OCI-LY1 (cell line): ENCODE results near the gene S100A4.

Source experiments
- H2AFZ ChIP-seq: fragments of 200-600 bp; sonication (generic), shearing (Covaris generic); 2 replicates; pipeline ENCODE4 v1.6.0; 2014; ENCODE audit warnings: antibody characterized with exemption, mild to moderate bottlenecking, low read length
- H3F3A ChIP-seq: fragments of 200-600 bp; sonication (generic), shearing (Covaris generic); 2 replicates; pipeline ENCODE4 v1.6.0; 2014; ENCODE audit warnings: mild to moderate bottlenecking, antibody characterized with exemption, low read length, moderate library complexity; ENCODE audit not compliant: insufficient read depth
- H3K27ac ChIP-seq: fragments of 200-600 bp; sonication (generic); 2 replicates; pipeline ENCODE4 v1.5.1; 2014; ENCODE audit warnings: low read length, mixed run types, mild to moderate bottlenecking, low read depth; ENCODE audit not compliant: poor library complexity, severe bottlenecking
- H3K27me3 ChIP-seq: fragments of 200-600 bp; sonication (generic); 2 replicates; pipeline ENCODE4 v1.6.0; 2014; ENCODE audit warnings: antibody characterized with exemption, mild to moderate bottlenecking, low read length, moderate library complexity; ENCODE audit not compliant: insufficient read depth
- H3K36me3 ChIP-seq: fragments of 200-600 bp; sonication (generic); 2 replicates; pipeline ENCODE4 v1.6.1; 2014; ENCODE audit warnings: mild to moderate bottlenecking, antibody characterized with exemption, low read length, moderate library complexity, mixed read lengths; ENCODE audit not compliant: insufficient read depth
- H3K4me1 ChIP-seq: fragments of 200-600 bp; sonication (generic); 2 replicates; pipeline ENCODE4 v1.5.1; 2014; ENCODE audit warnings: mild to moderate bottlenecking, low read length, moderate library complexity; ENCODE audit not compliant: insufficient read depth, severe bottlenecking
- H3K4me2 ChIP-seq: fragments of 200-600 bp; sonication (generic), shearing (Covaris generic); 2 replicates; pipeline ENCODE4 v1.6.1; 2014; ENCODE audit warnings: low read length
- H3K4me3 ChIP-seq: fragments of 200-600 bp; sonication (generic); 2 replicates; pipeline ENCODE4 v1.5.1; 2014; ENCODE audit warnings: low read length, low read depth, mild to moderate bottlenecking, mixed read lengths; ENCODE audit not compliant: poor library complexity, severe bottlenecking
- H3K79me2 ChIP-seq: fragments of 200-600 bp; shearing (Covaris generic); 2 replicates; pipeline ENCODE4 v1.6.1; 2016; ENCODE audit warnings: mixed run types, low read length, mixed read lengths; ENCODE audit not compliant: insufficient read depth
- H3K9ac ChIP-seq: fragments of 200-600 bp; sonication (generic), shearing (Covaris generic); 2 replicates; pipeline ENCODE4 v1.6.1; 2014; ENCODE audit warnings: mild to moderate bottlenecking, low read length, mixed read lengths
- H3K9me2 ChIP-seq: fragments of 200-600 bp; sonication (generic), shearing (Covaris generic); 2 replicates; pipeline ENCODE4 v1.6.1; 2014; ENCODE audit warnings: low read depth, mild to moderate bottlenecking, low read length, mixed read lengths
- H3K9me3 ChIP-seq: fragments of 200-600 bp; shearing (Covaris generic); 2 replicates; pipeline ENCODE4 v1.6.1; 2014; ENCODE audit warnings: low read length, mixed read lengths
- H4K20me1 ChIP-seq: fragments of 200-600 bp; sonication (generic), shearing (Covaris generic); 2 replicates; pipeline ENCODE4 v1.6.0; 2016; ENCODE audit warnings: mild to moderate bottlenecking, low read length; ENCODE audit not compliant: insufficient read depth
- CTCF ChIP-seq: fragments of 200-600 bp; sonication (generic), shearing (Covaris generic); IDR thresholded peaks from 2 replicates; pipeline ENCODE4 v1.5.1; 2017; ENCODE audit warnings: mild to moderate bottlenecking, antibody characterized with exemption, low read length, moderate library complexity, mixed read lengths
- EZH2 ChIP-seq: fragments of 200-600 bp; sonication (generic), shearing (Covaris generic); IDR thresholded peaks from 2 replicates; pipeline ENCODE4 v1.8.0; 2017; ENCODE audit warnings: borderline replicate concordance, mixed run types, mild to moderate bottlenecking, antibody characterized with exemption, low read length, moderate library complexity, mixed read lengths

Gene S100A4

GRCh38 chr1:153587314-153587713, 41.7 kb upstream of the S100A4 start:
- H3K79me2 ChIP-seq, result no peaks in the 10 kb centered on the region
- H3K27me3 ChIP-seq, result no peaks in the 10 kb centered on the region

GRCh38 chr1:153586347-153586746, 40.7 kb upstream of the S100A4 start:
- Histone ChIP-seq H3K9me3 (no peaks in the 10 kb centered on the region), H3K79me2 (no peaks in the 10 kb centered on the region), H3K36me3 (no peaks in the 10 kb centered on the region), H3K9ac (no peak overlapping the region), H3K4me2 (no peak overlapping the region), H3K4me3 (no peak overlapping the region), H4K20me1 (no peaks in the 10 kb centered on the region), H2AFZ (no peak overlapping the region), H3K4me1 (no peaks in the 10 kb centered on the region), H3K9me2 (no peaks in the 10 kb centered on the region; the same call in 1 of the 2 replicates), H3F3A (no peaks in the 10 kb centered on the region), H3K27me3 (no peaks in the 10 kb centered on the region), H3K27ac (no peak overlapping the region)
- no peak for TF ChIP-seq CTCF
- TF ChIP-seq EZH2, result no peak

More at GRCh38 chr1:153587314-153587713, 41.7 kb upstream of the S100A4 start:
- H3K9me2 ChIP-seq, result no peaks in the 10 kb centered on the region
- no peak overlapping the region for H3K4me2 ChIP-seq
- no peaks in the 10 kb centered on the region for H3K4me1 ChIP-seq
- H3K4me3 ChIP-seq, result no peak overlapping the region
- no peak overlapping the region for H2AFZ ChIP-seq
- no peak overlapping the region for H3K27ac ChIP-seq
- no peaks in the 10 kb centered on the region for H3F3A ChIP-seq
- H3K36me3 ChIP-seq, result no peaks in the 10 kb centered on the region
- TF ChIP-seq CTCF (no peak), EZH2 (no peak)
- H3K9me3 ChIP-seq, result no peaks in the 10 kb centered on the region
- no peaks in the 10 kb centered on the region for H4K20me1 ChIP-seq
- H3K9ac ChIP-seq, result no peak overlapping the region

- H3K27ac ChIP-seq, result no peak overlapping the region
- TF ChIP-seq EZH2 (no peak), CTCF (no peak)
These were observed 39.4 kb upstream of the S100A4 start for GRCh38 chr1:153585006-153585405.

More at GRCh38 chr1:153585006-153585405, 39.4 kb upstream of the S100A4 start:
- no peaks in the 10 kb centered on the region for H4K20me1 ChIP-seq
- H3F3A ChIP-seq, result no peaks in the 10 kb centered on the region
- no peaks in the 10 kb centered on the region for H3K36me3 ChIP-seq
- no peaks in the 10 kb centered on the region; the same call in 1 of the 2 replicates for H3K9me2 ChIP-seq
- H3K27me3 ChIP-seq, result no peaks in the 10 kb centered on the region
- no peak overlapping the region for H3K4me3 ChIP-seq
- no peak overlapping the region for H2AFZ ChIP-seq
- no peak overlapping the region for H3K4me2 ChIP-seq
- H3K4me1 ChIP-seq, result no peaks in the 10 kb centered on the region
- H3K9me3 ChIP-seq, result no peaks in the 10 kb centered on the region
- no peaks in the 10 kb centered on the region for H3K79me2 ChIP-seq
- no peak overlapping the region for H3K9ac ChIP-seq
